Right cardiac atrium (tissue), 5 donors: ENCODE measurements around the gene SYNRG. TPM values are rescaled to one million over a fixed set of nuclear protein-coding genes. Genes with fewer than 3 reads are reported as not detected.
A peak's percentile ranks its signal among the peaks of the same experiment; 100 is the strongest.
"Not testable (repeated sequence)": the region's sequence is repeated elsewhere in the genome, so short reads cannot be mapped to it uniquely, and the experiment has no call there.

Experiments used
- ATAC-seq, 2 donors: fragments of 200-7000 bp; cut with Tn5 transposase; one replicate each; pipeline versions ENCODE4 v1.8.0 to v1.9.1; 2020; ENCODE audit warnings: moderate library complexity in 2 of 2, mild to moderate bottlenecking in 1 of 2
- DNase-seq, 3 donors: peaks; one replicate each; pipeline ENCODE4 v3.0.0-alpha.2; 2020
- H3K27ac ChIP-seq: one replicate; pipeline ENCODE4 v1.5.1; 2013; ENCODE audit warnings: mild to moderate bottlenecking, low read length, control low read depth, moderate library complexity
- H3K27me3 ChIP-seq: one replicate; pipeline ENCODE4 v1.6.1; 2013; ENCODE audit not compliant: control insufficient read depth, insufficient read depth
- H3K4me1 ChIP-seq: one replicate; pipeline ENCODE4 v1.6.1; 2013; ENCODE audit warnings: low read length; ENCODE audit not compliant: control insufficient read depth, insufficient read depth
- H3K4me3 ChIP-seq: one replicate; pipeline ENCODE4 v1.5.1; 2013; ENCODE audit warnings: low read length, control low read depth
- H3K9me3 ChIP-seq: one replicate; pipeline ENCODE4 v1.6.1; 2013; ENCODE audit warnings: low read length; ENCODE audit not compliant: control insufficient read depth
- WGBS: extraction: QIAGEN DNeasy Blood & Tissue Kit; methylation state at CpG from one replicate; pipeline ENCODE4 v1.1.7; 2013; 5-methylcytosine and 5-hydroxymethylcytosine counted together
- intact Hi-C, 4 donors: fragments of 100-400 bp; cut with DNase I; formaldehyde crosslinking; loops; one replicate each; pipeline versions ENCODE4 v1.11.0 to v1.14.0; 2022 to 2023
- polyA plus RNA-seq: library from polyadenylated mRNA; stranded (reverse); fragments of 200-250 nt; gene quantifications from one replicate; pipeline ENCODE4 v1.2.3, GENCODE V29; 2013
- total RNA-seq, 4 donors: library from RNA; stranded (reverse); fragmentation: NEBNext Ultra II Directional; extraction: Animal tissue kit (Norgen Biotek cat#: 25700); gene quantifications; one replicate each; pipeline ENCODE4 v1.2.1, GENCODE V29; 2021
- donor health status: healthy with polysubstance abuse.
- donor health status: DM: no; HTN: yes; CAD: no.
- donor health status: DM: no; HTN: no; CAD: no.
- donor health status: DM: no; HTN: yes; CAD: no; lungs with severe emphysema.
- donor health status: DM: yes; HTN: yes; CAD: no.

Gene SYNRG
- total and polyA plus RNA-seq, 5 donors: 6.0 to 35.9 (median 35.5) TPM

DNA sequence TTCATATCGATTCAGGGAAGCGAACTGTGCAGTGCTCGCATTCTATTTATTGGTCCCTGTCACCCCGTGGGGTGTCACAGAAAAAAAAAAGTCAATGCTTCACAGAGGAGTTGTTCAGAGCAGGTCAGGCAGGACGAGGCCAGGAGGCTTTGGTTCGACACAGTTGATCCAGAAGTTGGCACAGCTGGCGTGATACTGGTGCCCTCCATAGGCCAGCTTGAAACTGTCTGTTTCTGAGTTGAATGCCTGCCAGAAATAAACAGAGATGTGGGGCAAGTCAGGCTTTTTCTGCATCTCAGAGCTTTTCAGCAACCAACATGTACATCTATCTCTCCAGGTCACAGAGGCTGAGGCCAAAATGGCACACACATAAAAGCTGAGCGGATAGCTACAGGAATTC, 90.4 kb downstream of the SYNRG start:
- Histone ChIP-seq H3K4me3 (no peak overlapping the region), H3K27ac (no peak overlapping the region), H3K4me1 (no peaks in the 10 kb centered on the region), H3K27me3 (no peaks in the 10 kb centered on the region), H3K9me3 (no peaks in the 10 kb centered on the region)
- ATAC-seq (peak in 1 of 2 donors; percentile 31), DNase-seq (no peak)
- intact Hi-C loops: no loop called here
- WGBS: 73% methylated on average over 8 of the region's 8 CpGs

- H3K4me3 ChIP-seq: no peak overlapping the region
- 93% methylated on average over 4 of the region's 4 CpGs for WGBS
- no peaks in the 10 kb centered on the region for H3K27me3 ChIP-seq
- no peak for ATAC-seq
- H3K9me3 ChIP-seq: no peaks in the 10 kb centered on the region
- intact Hi-C loops: no loop called here
- no peak overlapping the region for H3K27ac ChIP-seq
- H3K4me1 ChIP-seq: no peaks in the 10 kb centered on the region
- DNase-seq: no peak
Measured at GRCh38 chr17:37517881-37518280, 91.3 kb downstream of the SYNRG start.

GRCh38 chr17:37516127-37516571, 93.1 kb downstream of the SYNRG start:
- no peaks in the 10 kb centered on the region for H3K9me3 ChIP-seq
- no peak overlapping the region for H3K4me3 ChIP-seq
- H3K27ac ChIP-seq: no peak overlapping the region
- WGBS: 66% methylated on average over 6 of the region's 6 CpGs
- intact Hi-C loops: no loop called here
- no peaks in the 10 kb centered on the region for H3K27me3 ChIP-seq
- no peaks in the 10 kb centered on the region for H3K4me1 ChIP-seq
- ATAC-seq (no peak), DNase-seq (no peak)

GRCh38 chr17:37513711-37514110, 95.5 kb downstream of the SYNRG start:
- no peak overlapping the region for H3K4me3 ChIP-seq
- no peaks in the 10 kb centered on the region for H3K4me1 ChIP-seq
- intact Hi-C loops: no loop called here
- no peaks in the 10 kb centered on the region for H3K9me3 ChIP-seq
- no peak overlapping the region for H3K27ac ChIP-seq
- peak in 1 of 2 donors; percentile 17 for ATAC-seq
- no peaks in the 10 kb centered on the region for H3K27me3 ChIP-seq
- no peak for DNase-seq
- 85% methylated on average over 10 of the region's 10 CpGs for WGBS

GRCh38 chr17:37512442-37513068, 96.7 kb downstream of the SYNRG start:
- Histone ChIP-seq H3K4me3 (no peak overlapping the region), H3K27me3 (no peaks in the 10 kb centered on the region), H3K9me3 (no peaks in the 10 kb centered on the region), H3K27ac (no peak overlapping the region), H3K4me1 (no peaks in the 10 kb centered on the region)
- WGBS: 61% methylated on average over 24 of the region's 24 CpGs
- peak; percentile 16 to 34 for ATAC-seq
- intact Hi-C loops: no loop called here
- no peak for DNase-seq

- intact Hi-C loops, ATAC-seq, H3K9me3 ChIP-seq, H3K4me3 ChIP-seq, H3K27me3 ChIP-seq, DNase-seq, H3K4me1 ChIP-seq, H3K27ac ChIP-seq: not testable (repeated sequence)
- WGBS: 97% methylated on average over 1 of the region's 1 CpG
Measured at GRCh38 chr17:37511642-37512041, 97.6 kb downstream of the SYNRG start.

DNA sequence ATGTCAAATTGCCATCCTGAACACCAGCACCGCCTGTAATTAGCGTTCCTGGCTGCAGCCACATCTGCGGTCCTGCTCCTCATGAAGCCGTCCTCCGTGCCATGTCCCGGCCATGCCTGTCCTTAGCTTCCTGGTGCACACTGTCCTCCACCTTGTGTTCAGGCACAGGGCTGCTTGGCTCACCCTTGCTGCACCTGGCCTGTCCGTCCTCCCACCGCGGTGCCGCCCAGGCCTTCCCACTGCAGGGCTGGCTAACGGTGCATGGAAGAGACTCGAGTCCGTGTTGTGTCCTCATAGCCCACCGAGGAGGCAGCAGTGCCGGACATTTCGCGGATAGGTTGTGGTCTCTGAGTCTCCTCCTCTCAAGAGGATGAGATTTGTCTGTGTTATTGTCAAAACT, 99.2 kb downstream of the SYNRG start:
- DNase-seq (no peak), ATAC-seq (no peak)
- no peaks in the 10 kb centered on the region for H3K9me3 ChIP-seq
- intact Hi-C loops: no loop called here
- H3K4me1 ChIP-seq: no peaks in the 10 kb centered on the region
- H3K4me3 ChIP-seq: no peak overlapping the region
- H3K27me3 ChIP-seq: no peaks in the 10 kb centered on the region
- H3K27ac ChIP-seq: no peak overlapping the region
- WGBS: 91% methylated on average over 17 of the region's 17 CpGs

DNA sequence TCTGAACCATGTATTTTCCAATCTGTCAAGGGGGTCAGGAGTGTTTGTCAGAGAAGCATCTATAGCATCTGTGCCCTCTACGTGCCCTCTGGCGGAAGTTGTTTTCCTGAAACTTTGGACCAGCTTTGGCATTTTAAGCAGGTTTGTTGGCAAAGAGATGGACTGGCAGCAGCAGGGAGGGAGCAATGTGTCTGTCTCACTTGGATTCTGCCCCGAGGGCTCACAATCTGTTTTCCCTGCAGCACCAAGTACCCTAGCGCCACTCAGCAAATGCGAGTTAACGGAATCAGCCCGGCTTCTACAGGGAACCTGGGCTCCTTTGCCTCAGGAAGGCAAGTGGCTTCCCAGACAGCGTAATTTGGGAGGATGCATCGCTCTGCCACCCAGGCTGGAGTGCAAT, 102.1 kb downstream of the SYNRG start:
- no peaks in the 10 kb centered on the region for H3K4me1 ChIP-seq
- 76% methylated on average over 9 of the region's 9 CpGs for WGBS
- H3K9me3 ChIP-seq: no peaks in the 10 kb centered on the region
- no peak overlapping the region for H3K4me3 ChIP-seq
- no peaks in the 10 kb centered on the region for H3K27me3 ChIP-seq
- peak in 1 of 2 donors; percentile 57 for ATAC-seq
- H3K27ac ChIP-seq: no peak overlapping the region
- intact Hi-C loops: no loop called here
- DNase-seq: no peak

DNA sequence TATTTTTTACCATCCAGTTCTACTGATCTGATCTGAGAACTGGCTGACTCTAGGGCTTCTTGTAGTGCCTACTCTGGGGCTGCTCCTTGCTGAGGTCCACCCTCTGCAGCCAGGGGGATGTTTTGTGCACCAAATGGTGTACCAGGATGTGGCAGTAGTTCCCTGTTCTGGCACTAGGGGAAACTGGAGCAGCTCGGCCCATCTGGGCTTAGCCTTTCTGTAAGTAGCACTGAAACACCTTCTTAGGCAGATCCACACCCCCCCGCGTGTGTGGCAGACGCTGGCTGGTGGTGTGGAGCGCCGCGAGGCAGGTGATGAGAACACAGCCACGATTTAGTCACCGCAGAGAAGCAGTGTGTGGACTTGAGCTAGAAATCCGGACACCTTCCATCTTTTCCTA, 102.5 kb downstream of the SYNRG start:
- 54% methylated on average over 10 of the region's 10 CpGs for WGBS
- ATAC-seq: peak; percentile 48 to 54

GRCh38 chr17:37505333-37505732, 103.9 kb downstream of the SYNRG start:
- intact Hi-C loops: no loop called here
- no peak for ATAC-seq
- Histone ChIP-seq H3K4me1 (no peaks in the 10 kb centered on the region), H3K9me3 (no peaks in the 10 kb centered on the region), H3K27me3 (no peaks in the 10 kb centered on the region), H3K27ac (no peak overlapping the region), H3K4me3 (no peak overlapping the region)
- no peak for DNase-seq
- 90% methylated on average over 3 of the region's 3 CpGs for WGBS

More for the DNA sequence above, 102.5 kb downstream of the SYNRG start:
- Histone ChIP-seq H3K27me3 (no peaks in the 10 kb centered on the region), H3K9me3 (no peaks in the 10 kb centered on the region), H3K27ac (no peak overlapping the region), H3K4me3 (no peak overlapping the region), H3K4me1 (no peaks in the 10 kb centered on the region)
- DNase-seq: no peak
- intact Hi-C loops: no loop called here

- WGBS: 94% methylated on average over 6 of the region's 6 CpGs
- H3K4me1 ChIP-seq: no peaks in the 10 kb centered on the region
- H3K9me3 ChIP-seq: no peaks in the 10 kb centered on the region
- H3K4me3 ChIP-seq: no peak overlapping the region
- intact Hi-C loops: no loop called here
- H3K27me3 ChIP-seq: no peaks in the 10 kb centered on the region
- DNase-seq: no peak
- no peak for ATAC-seq
- no peak overlapping the region for H3K27ac ChIP-seq
Measured at GRCh38 chr17:37503148-37503547, 106.1 kb downstream of the SYNRG start.
